Measurements from ENCODE around the gene MAMDC4.

GRCh38 chr9:136824496-136825225 lies 27.5 kb upstream of the MAMDC4 start:
- TF ChIP-seq XBP1 (CRISPR knock-in tag; IDR thresholded peaks at IDR 0.05), result no peak
- no peak for TF ChIP-seq FIP1L1 (IDR thresholded peaks at IDR 0.05; ENCODE audit: borderline replicate concordance, insufficient read depth, low read depth, low read length)
- TF ChIP-seq PREB (CRISPR knock-in tag; IDR thresholded peaks at IDR 0.05), result no peak
- no peak for TF ChIP-seq SRSF1 (optimal IDR thresholded peaks at IDR 0.05; ENCODE audit: low read depth, low read length)
- no peak for TF ChIP-seq JUN (CRISPR knock-in tag; IDR thresholded peaks at IDR 0.05)
- TF ChIP-seq PATZ1 (CRISPR knock-in tag; IDR thresholded peaks at IDR 0.05), result no peak
- TF ChIP-seq, protein P1, sequence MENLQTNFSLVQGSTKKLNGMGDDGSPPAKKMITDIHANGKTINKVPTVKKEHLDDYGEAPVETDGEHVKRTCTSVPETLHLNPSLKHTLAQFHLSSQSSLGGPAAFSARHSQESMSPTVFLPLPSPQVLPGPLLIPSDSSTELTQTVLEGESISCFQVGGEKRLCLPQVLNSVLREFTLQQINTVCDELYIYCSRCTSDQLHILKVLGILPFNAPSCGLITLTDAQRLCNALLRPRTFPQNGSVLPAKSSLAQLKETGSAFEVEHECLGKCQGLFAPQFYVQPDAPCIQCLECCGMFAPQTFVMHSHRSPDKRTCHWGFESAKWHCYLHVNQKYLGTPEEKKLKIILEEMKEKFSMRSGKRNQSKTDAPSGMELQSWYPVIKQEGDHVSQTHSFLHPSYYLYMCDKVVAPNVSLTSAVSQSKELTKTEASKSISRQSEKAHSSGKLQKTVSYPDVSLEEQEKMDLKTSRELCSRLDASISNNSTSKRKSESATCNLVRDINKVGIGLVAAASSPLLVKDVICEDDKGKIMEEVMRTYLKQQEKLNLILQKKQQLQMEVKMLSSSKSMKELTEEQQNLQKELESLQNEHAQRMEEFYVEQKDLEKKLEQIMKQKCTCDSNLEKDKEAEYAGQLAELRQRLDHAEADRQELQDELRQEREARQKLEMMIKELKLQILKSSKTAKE (CRISPR knock-in tag; IDR thresholded peaks at IDR 0.05; ENCODE audit: borderline replicate concordance), result no peak
- TF ChIP-seq, protein P2, sequence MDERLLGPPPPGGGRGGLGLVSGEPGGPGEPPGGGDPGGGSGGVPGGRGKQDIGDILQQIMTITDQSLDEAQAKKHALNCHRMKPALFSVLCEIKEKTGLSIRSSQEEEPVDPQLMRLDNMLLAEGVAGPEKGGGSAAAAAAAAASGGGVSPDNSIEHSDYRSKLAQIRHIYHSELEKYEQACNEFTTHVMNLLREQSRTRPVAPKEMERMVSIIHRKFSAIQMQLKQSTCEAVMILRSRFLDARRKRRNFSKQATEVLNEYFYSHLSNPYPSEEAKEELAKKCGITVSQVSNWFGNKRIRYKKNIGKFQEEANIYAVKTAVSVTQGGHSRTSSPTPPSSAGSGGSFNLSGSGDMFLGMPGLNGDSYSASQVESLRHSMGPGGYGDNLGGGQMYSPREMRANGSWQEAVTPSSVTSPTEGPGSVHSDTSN (CRISPR knock-in tag; IDR thresholded peaks at IDR 0.05), result no peak
- TF ChIP-seq, protein P3, sequence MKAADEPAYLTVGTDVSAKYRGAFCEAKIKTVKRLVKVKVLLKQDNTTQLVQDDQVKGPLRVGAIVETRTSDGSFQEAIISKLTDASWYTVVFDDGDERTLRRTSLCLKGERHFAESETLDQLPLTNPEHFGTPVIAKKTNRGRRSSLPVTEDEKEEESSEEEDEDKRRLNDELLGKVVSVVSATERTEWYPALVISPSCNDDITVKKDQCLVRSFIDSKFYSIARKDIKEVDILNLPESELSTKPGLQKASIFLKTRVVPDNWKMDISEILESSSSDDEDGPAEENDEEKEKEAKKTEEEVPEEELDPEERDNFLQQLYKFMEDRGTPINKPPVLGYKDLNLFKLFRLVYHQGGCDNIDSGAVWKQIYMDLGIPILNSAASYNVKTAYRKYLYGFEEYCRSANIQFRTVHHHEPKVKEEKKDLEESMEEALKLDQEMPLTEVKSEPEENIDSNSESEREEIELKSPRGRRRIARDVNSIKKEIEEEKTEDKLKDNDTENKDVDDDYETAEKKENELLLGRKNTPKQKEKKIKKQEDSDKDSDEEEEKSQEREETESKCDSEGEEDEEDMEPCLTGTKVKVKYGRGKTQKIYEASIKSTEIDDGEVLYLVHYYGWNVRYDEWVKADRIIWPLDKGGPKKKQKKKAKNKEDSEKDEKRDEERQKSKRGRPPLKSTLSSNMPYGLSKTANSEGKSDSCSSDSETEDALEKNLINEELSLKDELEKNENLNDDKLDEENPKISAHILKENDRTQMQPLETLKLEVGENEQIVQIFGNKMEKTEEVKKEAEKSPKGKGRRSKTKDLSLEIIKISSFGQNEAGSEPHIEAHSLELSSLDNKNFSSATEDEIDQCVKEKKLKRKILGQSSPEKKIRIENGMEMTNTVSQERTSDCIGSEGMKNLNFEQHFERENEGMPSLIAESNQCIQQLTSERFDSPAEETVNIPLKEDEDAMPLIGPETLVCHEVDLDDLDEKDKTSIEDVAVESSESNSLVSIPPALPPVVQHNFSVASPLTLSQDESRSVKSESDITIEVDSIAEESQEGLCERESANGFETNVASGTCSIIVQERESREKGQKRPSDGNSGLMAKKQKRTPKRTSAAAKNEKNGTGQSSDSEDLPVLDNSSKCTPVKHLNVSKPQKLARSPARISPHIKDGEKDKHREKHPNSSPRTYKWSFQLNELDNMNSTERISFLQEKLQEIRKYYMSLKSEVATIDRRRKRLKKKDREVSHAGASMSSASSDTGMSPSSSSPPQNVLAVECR (CRISPR knock-in tag; IDR thresholded peaks at IDR 0.05; ENCODE audit: borderline replicate concordance), result no peak
- TF ChIP-seq, protein P4, sequence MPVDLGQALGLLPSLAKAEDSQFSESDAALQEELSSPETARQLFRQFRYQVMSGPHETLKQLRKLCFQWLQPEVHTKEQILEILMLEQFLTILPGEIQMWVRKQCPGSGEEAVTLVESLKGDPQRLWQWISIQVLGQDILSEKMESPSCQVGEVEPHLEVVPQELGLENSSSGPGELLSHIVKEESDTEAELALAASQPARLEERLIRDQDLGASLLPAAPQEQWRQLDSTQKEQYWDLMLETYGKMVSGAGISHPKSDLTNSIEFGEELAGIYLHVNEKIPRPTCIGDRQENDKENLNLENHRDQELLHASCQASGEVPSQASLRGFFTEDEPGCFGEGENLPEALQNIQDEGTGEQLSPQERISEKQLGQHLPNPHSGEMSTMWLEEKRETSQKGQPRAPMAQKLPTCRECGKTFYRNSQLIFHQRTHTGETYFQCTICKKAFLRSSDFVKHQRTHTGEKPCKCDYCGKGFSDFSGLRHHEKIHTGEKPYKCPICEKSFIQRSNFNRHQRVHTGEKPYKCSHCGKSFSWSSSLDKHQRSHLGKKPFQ (CRISPR knock-in tag; IDR thresholded peaks at IDR 0.05; ENCODE audit: insufficient replicate concordance), result no peak
